Left ventricle myocardium inferior (tissue), 1 donor: ENCODE results near the gene VPS13A. TPM values are rescaled to one million over a fixed set of nuclear protein-coding genes. Genes with fewer than 3 reads are reported as not detected.

Experiments
- DNase-seq: peaks from one replicate; pipeline ENCODE4 v3.0.0-alpha.2; 2020
- H3K27ac ChIP-seq: fragments of 200-600 bp; replicated peaks from 2 replicates; pipeline ENCODE4 v1.8.0; 2021
- H3K27me3 ChIP-seq: fragments of 200-600 bp; 2 replicates; pipeline ENCODE4 v1.8.0; 2021; ENCODE audit warnings: low read depth
- H3K36me3 ChIP-seq: fragments of 200-600 bp; 2 replicates; pipeline ENCODE4 v1.8.0; 2021
- H3K4me1 ChIP-seq: fragments of 200-600 bp; 2 replicates; pipeline ENCODE4 v1.8.0; 2021
- H3K4me3 ChIP-seq: fragments of 200-600 bp; 2 replicates; pipeline ENCODE4 v1.8.0; 2021; ENCODE audit warnings: mild to moderate bottlenecking, moderate library complexity
- H3K9me3 ChIP-seq: fragments of 200-600 bp; replicated peaks from 2 replicates; pipeline ENCODE4 v1.8.0; 2021
- intact Hi-C: fragments of 100-400 bp; cut with micrococcal nuclease; formaldehyde crosslinking; loops from one replicate; pipeline ENCODE4 v1.11.0; 2022
- total RNA-seq: library from RNA; stranded (reverse); fragmentation: NEBNext Ultra II Directional; extraction: Animal tissue kit (Norgen Biotek cat#: 25700); gene quantifications from one replicate; pipeline ENCODE4 v1.2.1, GENCODE V29; 2021
- TF ChIP-seq, protein P1 (sequence below): fragments of 200-600 bp; IDR thresholded peaks from 2 replicates; pipeline ENCODE4 v1.8.0; 2021; ENCODE audit warnings: antibody characterized with exemption, mild to moderate bottlenecking, borderline replicate concordance
- donor health status: DM: no; HTN: yes; CAD: no; lungs with severe emphysema.

VPS13A gene
- total RNA-seq, 1 donor from 2014 or later, result 32.5 TPM

- Histone ChIP-seq H3K4me3 (no peak overlapping the region), H3K27ac (no peak overlapping the region), H3K9me3 (no peaks in the 10 kb centered on the region), H3K4me1 (peaks cover 56% of the 10 kb centered on the region), H3K27me3 (no peaks in the 10 kb centered on the region), H3K36me3 (no peaks in the 10 kb centered on the region)
- intact Hi-C loops, result no loop called here
- no peak for DNase-seq
- TF ChIP-seq, protein P1, sequence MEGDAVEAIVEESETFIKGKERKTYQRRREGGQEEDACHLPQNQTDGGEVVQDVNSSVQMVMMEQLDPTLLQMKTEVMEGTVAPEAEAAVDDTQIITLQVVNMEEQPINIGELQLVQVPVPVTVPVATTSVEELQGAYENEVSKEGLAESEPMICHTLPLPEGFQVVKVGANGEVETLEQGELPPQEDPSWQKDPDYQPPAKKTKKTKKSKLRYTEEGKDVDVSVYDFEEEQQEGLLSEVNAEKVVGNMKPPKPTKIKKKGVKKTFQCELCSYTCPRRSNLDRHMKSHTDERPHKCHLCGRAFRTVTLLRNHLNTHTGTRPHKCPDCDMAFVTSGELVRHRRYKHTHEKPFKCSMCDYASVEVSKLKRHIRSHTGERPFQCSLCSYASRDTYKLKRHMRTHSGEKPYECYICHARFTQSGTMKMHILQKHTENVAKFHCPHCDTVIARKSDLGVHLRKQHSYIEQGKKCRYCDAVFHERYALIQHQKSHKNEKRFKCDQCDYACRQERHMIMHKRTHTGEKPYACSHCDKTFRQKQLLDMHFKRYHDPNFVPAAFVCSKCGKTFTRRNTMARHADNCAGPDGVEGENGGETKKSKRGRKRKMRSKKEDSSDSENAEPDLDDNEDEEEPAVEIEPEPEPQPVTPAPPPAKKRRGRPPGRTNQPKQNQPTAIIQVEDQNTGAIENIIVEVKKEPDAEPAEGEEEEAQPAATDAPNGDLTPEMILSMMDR, result no peak
These were observed 2.2 kb upstream of the VPS13A start for GRCh38 chr9:77175151-77175550.

DNA sequence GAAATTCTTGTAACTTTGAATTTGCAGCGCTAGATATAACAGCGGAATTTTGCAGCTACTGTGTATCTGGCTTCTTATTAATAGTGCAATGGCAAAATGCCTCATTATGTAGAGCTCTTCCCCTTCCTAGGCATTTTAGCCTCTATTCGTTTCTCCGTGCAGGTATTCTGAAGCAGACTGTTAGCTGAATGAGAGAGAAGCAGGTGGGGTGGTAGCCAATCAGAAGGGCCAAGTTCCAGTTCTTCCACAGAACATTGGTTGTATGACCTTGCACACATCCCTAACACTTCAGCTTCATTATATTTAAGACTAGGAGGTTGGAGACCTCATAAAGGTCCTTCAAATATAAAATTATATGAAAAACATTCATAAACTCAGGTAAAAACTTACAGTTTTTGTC is 1.2 kb upstream of the VPS13A start:
- intact Hi-C loops, result no loop called here
- H3K4me1 ChIP-seq, result peaks cover 60% of the 10 kb centered on the region
- H3K27ac ChIP-seq, result peak overlapping the region; percentile 93
- H3K4me3 ChIP-seq, result no peak overlapping the region
- H3K36me3 ChIP-seq, result no peaks in the 10 kb centered on the region
- no peaks in the 10 kb centered on the region for H3K9me3 ChIP-seq
- H3K27me3 ChIP-seq, result no peaks in the 10 kb centered on the region
- no peak for DNase-seq
- TF ChIP-seq, protein P1, result no peak

DNA sequence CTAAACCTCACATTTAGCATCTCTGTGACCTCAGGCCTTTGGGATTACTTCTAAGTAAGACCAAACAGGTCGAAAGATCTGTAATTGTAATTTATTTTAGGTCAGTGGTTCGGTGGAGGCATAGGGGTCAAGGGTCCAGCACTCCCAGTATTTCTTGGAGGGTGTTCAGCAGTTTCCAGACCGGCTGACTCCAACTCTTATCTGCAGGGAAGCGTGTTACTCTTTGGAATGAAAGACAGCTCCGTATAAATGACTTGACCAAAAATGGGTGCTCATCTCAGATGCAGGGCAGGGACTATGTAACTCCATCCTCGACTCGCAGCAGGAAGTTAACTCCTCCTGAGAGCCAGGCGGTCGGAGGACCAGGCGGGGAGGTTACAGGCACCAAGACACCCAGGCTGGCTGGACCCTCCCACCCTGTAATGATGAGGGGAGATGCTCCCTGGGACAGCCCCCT is 620 bp upstream of the VPS13A start:
- no peak for DNase-seq
- H3K4me3 ChIP-seq, result peak overlapping the region; percentile 91
- peak overlapping the region; percentile 93 for H3K27ac ChIP-seq
- TF ChIP-seq, protein P1, result no peak
- H3K4me1 ChIP-seq, result peaks cover 56% of the 10 kb centered on the region
- H3K36me3 ChIP-seq, result no peaks in the 10 kb centered on the region
- intact Hi-C loops, result no loop called here
- no peaks in the 10 kb centered on the region for H3K27me3 ChIP-seq
- H3K9me3 ChIP-seq, result no peaks in the 10 kb centered on the region

GRCh38 chr9:77177894-77178794 is 810 bp downstream of the VPS13A start:
- peaks cover 49% of the 10 kb centered on the region for H3K4me1 ChIP-seq
- H3K4me3 ChIP-seq, result peak overlapping the region; percentile 91
- H3K27ac ChIP-seq, result peak overlapping the region; percentile 93
- intact Hi-C loops, result no loop called here
- TF ChIP-seq, protein P1, result no peak
- no peaks in the 10 kb centered on the region for H3K27me3 ChIP-seq
- no peaks in the 10 kb centered on the region for H3K36me3 ChIP-seq
- DNase-seq, result peak; percentile 22
- H3K9me3 ChIP-seq, result no peaks in the 10 kb centered on the region

DNA sequence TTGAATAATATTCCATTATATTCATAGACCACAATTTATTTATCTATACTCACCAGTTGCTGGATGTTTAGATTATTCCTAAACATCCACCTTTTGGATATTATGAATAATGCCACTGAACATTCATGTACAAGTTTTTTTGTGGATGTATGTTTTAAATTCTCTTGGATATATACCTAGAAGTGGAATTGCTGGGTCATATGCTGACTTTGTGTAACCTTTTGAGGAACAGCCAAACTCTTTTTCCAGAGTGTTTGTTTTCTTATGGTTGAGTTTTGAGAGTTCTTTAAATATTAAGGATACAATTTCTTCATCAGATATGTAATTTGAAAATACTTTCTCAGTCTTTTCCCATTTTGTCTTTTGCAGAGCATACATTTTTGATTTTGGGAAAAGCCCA is 2.7 kb downstream of the VPS13A start:
- Histone ChIP-seq H3K4me3 (no peak overlapping the region), H3K27ac (no peak overlapping the region), H3K36me3 (no peaks in the 10 kb centered on the region), H3K4me1 (peaks cover 49% of the 10 kb centered on the region), H3K9me3 (no peaks in the 10 kb centered on the region), H3K27me3 (no peaks in the 10 kb centered on the region)
- TF ChIP-seq, protein P1, result no peak
- intact Hi-C loops, result no loop called here
- DNase-seq, result no peak
